ENCODE data around the gene ST6GAL1.

Gene ST6GAL1

DNA sequence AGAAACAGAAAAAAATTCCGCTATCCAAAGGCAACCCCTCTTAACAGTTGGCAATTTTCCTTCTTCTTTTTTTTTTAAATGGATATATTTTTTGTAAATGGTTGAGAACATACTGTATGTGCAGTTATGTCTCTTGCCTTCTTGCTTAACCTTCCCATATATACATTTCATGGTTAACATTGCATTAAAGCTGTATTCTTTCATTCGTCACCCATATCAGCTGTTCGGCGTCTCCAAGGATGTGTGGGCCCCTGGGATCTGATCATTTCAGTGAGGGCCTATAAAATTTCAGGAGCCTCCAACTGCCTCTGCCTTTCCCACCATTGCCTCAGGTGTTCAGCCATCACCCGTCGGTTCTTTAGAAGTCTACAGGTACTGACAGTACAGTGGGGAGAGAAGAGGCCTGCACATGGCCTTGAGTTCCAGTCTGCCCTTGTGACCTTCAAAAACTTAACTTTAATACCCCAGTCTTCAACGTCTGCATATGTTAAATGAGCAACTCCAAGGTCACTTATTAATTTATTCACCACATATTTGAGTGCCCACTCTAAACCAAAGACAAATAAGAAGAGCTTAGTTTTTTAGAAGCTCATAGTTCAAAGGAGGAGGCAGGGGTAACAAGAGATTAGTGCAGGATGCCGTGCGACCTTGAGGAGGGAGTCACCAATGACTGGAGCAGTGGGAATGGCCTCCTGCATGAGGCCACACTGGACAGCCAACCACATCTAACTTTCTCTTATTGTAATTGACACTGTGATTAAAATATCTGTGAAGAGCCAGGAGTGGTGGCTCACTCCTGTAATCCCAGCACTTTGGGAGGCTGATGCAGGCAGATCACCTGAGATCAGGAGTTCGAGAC, 6.9 kb downstream of the ST6GAL1 start:
- Histone ChIP-seq H2BK120ac (ENCODE audit: insufficient read depth, low read length, poor library complexity) (no peak overlapping the region), H2AFZ (ENCODE audit: insufficient read depth, low read length, poor library complexity) (no peak overlapping the region), H3K79me1 (ENCODE audit: low read length) (no peaks in the 10 kb centered on the region), H3K9ac (ENCODE audit: low read length) (no peak overlapping the region), H3K4me2 (ENCODE audit: low read length) (no peak overlapping the region), H3K79me2 (ENCODE audit: control insufficient read depth, insufficient read depth, low read length, poor library complexity) (no peaks in the 10 kb centered on the region), H3K18ac (ENCODE audit: low read length) (no peak overlapping the region), H4K91ac (ENCODE audit: low read depth, low read length) (no peak overlapping the region), H4K12ac (ENCODE audit: low read depth, low read length) (no peak overlapping the region), H3K4ac (ENCODE audit: low read depth, low read length) (no peak overlapping the region), H3K27ac (ENCODE audit: low read depth, low read length) (no peak overlapping the region), H3K27me3 (ENCODE audit: insufficient read depth, low read length) (peaks cover 2% of the 10 kb centered on the region), H3K23ac (ENCODE audit: low read length) (no peak overlapping the region), H4K8ac (ENCODE audit: low read depth, low read length) (no peak overlapping the region), H2BK12ac (ENCODE audit: low read length) (no peak overlapping the region), H3K9me3 (ENCODE audit: insufficient read depth, low read depth, low read length) (no peaks in the 10 kb centered on the region), H3K4me1 (ENCODE audit: control insufficient read depth in 1 of 2, insufficient read depth in 2 of 2, low read length in 2 of 2) (no peaks in the 10 kb centered on the region), H3K36me3 (ENCODE audit: control insufficient read depth in 1 of 2, insufficient read depth in 2 of 2, low read length in 2 of 2) (no peaks in the 10 kb centered on the region), H3K14ac (ENCODE audit: low read length) (no peak overlapping the region), H2BK5ac (ENCODE audit: low read depth, low read length, poor library complexity) (no peak overlapping the region), H2AK5ac (ENCODE audit: low read length) (no peak overlapping the region), H3K4me3 (ENCODE audit: low read depth, low read length) (no peak overlapping the region)
- DNase-seq = no peak
- WGBS (ENCODE audit: extremely low coverage, insufficient coverage, insufficient read length) = no CpG with 5 or more reads among the region's 10 CpGs

DNA sequence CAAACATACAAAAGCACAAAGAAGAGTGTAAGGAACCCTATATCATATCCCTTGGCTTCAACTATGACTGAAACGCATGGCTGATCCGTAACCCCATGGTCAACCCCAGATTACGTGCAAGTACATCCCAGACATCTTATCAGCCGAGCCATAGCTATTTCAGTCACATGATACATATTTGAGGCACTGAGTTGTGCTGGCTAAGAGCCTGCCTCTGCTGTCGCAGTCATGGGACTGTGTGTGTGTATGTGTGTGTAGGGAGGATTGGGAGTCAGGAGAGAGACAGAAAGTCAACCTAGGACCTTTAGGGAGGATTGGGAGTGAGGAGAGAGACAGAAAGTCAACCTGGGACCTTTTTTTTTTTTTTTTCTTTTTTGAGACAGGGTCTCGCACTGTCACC, 8.4 kb downstream of the ST6GAL1 start:
- Histone ChIP-seq H3K23ac (ENCODE audit: low read length) (no peak overlapping the region), H3K14ac (ENCODE audit: low read length) (no peak overlapping the region), H3K9me3 (ENCODE audit: insufficient read depth, low read depth, low read length) (no peaks in the 10 kb centered on the region), H3K4me2 (ENCODE audit: low read length) (no peak overlapping the region), H3K4ac (ENCODE audit: low read depth, low read length) (no peak overlapping the region), H3K79me2 (ENCODE audit: control insufficient read depth, insufficient read depth, low read length, poor library complexity) (no peaks in the 10 kb centered on the region), H2BK5ac (ENCODE audit: low read depth, low read length, poor library complexity) (no peak overlapping the region), H3K79me1 (ENCODE audit: low read length) (no peaks in the 10 kb centered on the region), H2AK5ac (ENCODE audit: low read length) (no peak overlapping the region), H2BK120ac (ENCODE audit: insufficient read depth, low read length, poor library complexity) (no peak overlapping the region), H2BK12ac (ENCODE audit: low read length) (no peak overlapping the region), H3K27me3 (ENCODE audit: insufficient read depth, low read length) (no peaks in the 10 kb centered on the region), H4K91ac (ENCODE audit: low read depth, low read length) (no peak overlapping the region), H3K36me3 (ENCODE audit: control insufficient read depth in 1 of 2, insufficient read depth in 2 of 2, low read length in 2 of 2) (no peaks in the 10 kb centered on the region), H4K12ac (ENCODE audit: low read depth, low read length) (no peak overlapping the region), H3K4me1 (ENCODE audit: control insufficient read depth in 1 of 2, insufficient read depth in 2 of 2, low read length in 2 of 2) (no peaks in the 10 kb centered on the region), H3K9ac (ENCODE audit: low read length) (no peak overlapping the region), H4K8ac (ENCODE audit: low read depth, low read length) (no peak overlapping the region), H3K4me3 (ENCODE audit: low read depth, low read length) (no peak overlapping the region), H2AFZ (ENCODE audit: insufficient read depth, low read length, poor library complexity) (no peak overlapping the region), H3K18ac (ENCODE audit: low read length) (no peak overlapping the region), H3K27ac (ENCODE audit: low read depth, low read length) (no peak overlapping the region)
- DNase-seq = peak in 1 of 2 donors; percentile 26
- no CpG with 5 or more reads among the region's 6 CpGs for WGBS (ENCODE audit: extremely low coverage, insufficient coverage, insufficient read length)

DNA sequence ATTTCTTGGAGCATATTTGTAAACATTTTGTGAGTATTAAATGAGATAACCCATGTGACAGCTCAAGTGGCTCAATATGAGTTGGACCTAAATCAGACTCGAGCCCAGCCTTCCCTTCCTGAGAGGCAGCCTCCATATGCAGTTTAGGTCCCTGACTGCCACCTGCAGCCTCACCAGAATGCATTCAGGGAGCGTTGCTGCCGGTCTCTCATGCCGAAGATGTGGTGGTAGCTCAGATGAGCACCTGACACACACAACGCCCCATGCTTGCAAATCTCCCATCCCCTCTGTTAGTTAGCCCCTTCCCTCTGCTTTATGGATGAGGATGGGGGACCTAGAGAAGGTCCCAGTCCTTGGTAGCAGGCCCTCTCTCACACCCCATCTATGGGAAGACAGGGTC, 9.2 kb downstream of the ST6GAL1 start:
- H2BK120ac ChIP-seq (ENCODE audit: insufficient read depth, low read length, poor library complexity) = no peak overlapping the region
- no peak overlapping the region for H3K4me3 ChIP-seq (ENCODE audit: low read depth, low read length)
- no peaks in the 10 kb centered on the region for H3K4me1 ChIP-seq (ENCODE audit: control insufficient read depth in 1 of 2, insufficient read depth in 2 of 2, low read length in 2 of 2)
- H3K4ac ChIP-seq (ENCODE audit: low read depth, low read length) = no peak overlapping the region
- H2BK5ac ChIP-seq (ENCODE audit: low read depth, low read length, poor library complexity) = no peak overlapping the region
- no peaks in the 10 kb centered on the region for H3K79me2 ChIP-seq (ENCODE audit: control insufficient read depth, insufficient read depth, low read length, poor library complexity)
- no peaks in the 10 kb centered on the region for H3K36me3 ChIP-seq (ENCODE audit: control insufficient read depth in 1 of 2, insufficient read depth in 2 of 2, low read length in 2 of 2)
- no peak for DNase-seq
- no peak overlapping the region for H3K14ac ChIP-seq (ENCODE audit: low read length)
- H2BK12ac ChIP-seq (ENCODE audit: low read length) = no peak overlapping the region
- no peak overlapping the region for H3K27ac ChIP-seq (ENCODE audit: low read depth, low read length)
- H4K91ac ChIP-seq (ENCODE audit: low read depth, low read length) = no peak overlapping the region
- no peaks in the 10 kb centered on the region for H3K79me1 ChIP-seq (ENCODE audit: low read length)
- no peak overlapping the region for H3K18ac ChIP-seq (ENCODE audit: low read length)
- H3K4me2 ChIP-seq (ENCODE audit: low read length) = no peak overlapping the region
- no peaks in the 10 kb centered on the region for H3K9me3 ChIP-seq (ENCODE audit: insufficient read depth, low read depth, low read length)
- no peak overlapping the region for H4K12ac ChIP-seq (ENCODE audit: low read depth, low read length)
- H3K23ac ChIP-seq (ENCODE audit: low read length) = no peak overlapping the region
- WGBS (ENCODE audit: extremely low coverage, insufficient coverage, insufficient read length) = no CpG with 5 or more reads among the region's 5 CpGs
- H2AFZ ChIP-seq (ENCODE audit: insufficient read depth, low read length, poor library complexity) = peak overlapping the region; percentile 45
- no peak overlapping the region for H3K9ac ChIP-seq (ENCODE audit: low read length)
- H4K8ac ChIP-seq (ENCODE audit: low read depth, low read length) = no peak overlapping the region
- H2AK5ac ChIP-seq (ENCODE audit: low read length) = no peak overlapping the region
- H3K27me3 ChIP-seq (ENCODE audit: insufficient read depth, low read length) = no peaks in the 10 kb centered on the region

DNA sequence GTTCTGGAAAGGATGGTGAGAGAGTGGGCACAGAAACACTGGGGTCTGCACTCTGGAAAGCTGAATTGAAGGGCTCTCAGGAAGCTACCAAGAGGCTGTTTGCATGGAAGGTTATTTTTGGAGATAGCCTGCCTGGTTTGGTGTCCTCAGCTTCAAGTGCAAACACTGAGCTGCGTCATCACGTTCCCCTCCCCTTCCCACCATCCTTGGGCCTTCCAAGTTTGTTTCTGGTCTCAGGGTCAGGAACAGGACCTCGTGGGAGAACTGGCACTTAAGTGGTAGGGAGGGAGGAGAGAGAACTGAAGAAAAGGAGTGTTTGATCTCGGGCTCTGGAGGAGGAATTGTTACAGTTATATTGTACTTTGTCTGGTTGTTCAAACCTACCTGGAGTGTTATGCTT, 10.6 kb downstream of the ST6GAL1 start:
- no peak for DNase-seq
- Histone ChIP-seq H2AFZ (ENCODE audit: insufficient read depth, low read length, poor library complexity) (no peak overlapping the region), H3K4ac (ENCODE audit: low read depth, low read length) (no peak overlapping the region), H3K4me2 (ENCODE audit: low read length) (no peak overlapping the region), H2BK5ac (ENCODE audit: low read depth, low read length, poor library complexity) (no peak overlapping the region), H3K4me3 (ENCODE audit: low read depth, low read length) (no peak overlapping the region), H4K8ac (ENCODE audit: low read depth, low read length) (no peak overlapping the region), H2AK5ac (ENCODE audit: low read length) (no peak overlapping the region), H3K27me3 (ENCODE audit: insufficient read depth, low read length) (no peaks in the 10 kb centered on the region), H3K79me1 (ENCODE audit: low read length) (no peaks in the 10 kb centered on the region), H2BK12ac (ENCODE audit: low read length) (no peak overlapping the region), H4K91ac (ENCODE audit: low read depth, low read length) (no peak overlapping the region), H3K9me3 (ENCODE audit: insufficient read depth, low read depth, low read length) (no peaks in the 10 kb centered on the region), H3K23ac (ENCODE audit: low read length) (no peak overlapping the region), H3K36me3 (ENCODE audit: control insufficient read depth in 1 of 2, insufficient read depth in 2 of 2, low read length in 2 of 2) (no peaks in the 10 kb centered on the region), H3K79me2 (ENCODE audit: control insufficient read depth, insufficient read depth, low read length, poor library complexity) (no peaks in the 10 kb centered on the region), H3K27ac (ENCODE audit: low read depth, low read length) (no peak overlapping the region), H2BK120ac (ENCODE audit: insufficient read depth, low read length, poor library complexity) (no peak overlapping the region), H3K9ac (ENCODE audit: low read length) (no peak overlapping the region), H3K18ac (ENCODE audit: low read length) (no peak overlapping the region), H4K12ac (ENCODE audit: low read depth, low read length) (no peak overlapping the region), H3K4me1 (ENCODE audit: control insufficient read depth in 1 of 2, insufficient read depth in 2 of 2, low read length in 2 of 2) (peaks cover 2 to 6% of the 10 kb centered on the region in 2 experiments), H3K14ac (ENCODE audit: low read length) (no peak overlapping the region)
- WGBS (ENCODE audit: extremely low coverage, insufficient coverage, insufficient read length) = no CpG with 5 or more reads among the region's 4 CpGs
